Measurements from ENCODE around the gene BFAR.

DNA sequence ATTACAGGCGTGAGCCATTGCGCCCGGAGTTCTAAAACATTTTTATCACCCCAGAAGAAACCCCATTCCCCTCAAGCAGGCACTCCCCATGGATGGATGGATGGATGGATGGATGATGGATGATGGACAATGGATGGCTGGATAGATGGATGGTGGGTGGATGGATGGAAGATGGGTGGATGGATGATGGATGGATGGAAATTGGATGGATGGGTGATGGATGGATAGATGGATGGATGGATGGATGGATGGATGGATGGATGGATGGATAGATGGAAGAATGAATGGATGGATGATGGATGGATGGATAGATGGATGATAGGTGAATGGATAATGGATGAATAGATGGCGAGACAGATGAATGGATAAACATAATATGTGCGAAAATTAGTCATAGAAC lies 44.9 kb downstream of the BFAR start:
- no peak for TF ChIP-seq POLR2A (IDR thresholded peaks at IDR 0.05)
- TF ChIP-seq, protein P1, sequence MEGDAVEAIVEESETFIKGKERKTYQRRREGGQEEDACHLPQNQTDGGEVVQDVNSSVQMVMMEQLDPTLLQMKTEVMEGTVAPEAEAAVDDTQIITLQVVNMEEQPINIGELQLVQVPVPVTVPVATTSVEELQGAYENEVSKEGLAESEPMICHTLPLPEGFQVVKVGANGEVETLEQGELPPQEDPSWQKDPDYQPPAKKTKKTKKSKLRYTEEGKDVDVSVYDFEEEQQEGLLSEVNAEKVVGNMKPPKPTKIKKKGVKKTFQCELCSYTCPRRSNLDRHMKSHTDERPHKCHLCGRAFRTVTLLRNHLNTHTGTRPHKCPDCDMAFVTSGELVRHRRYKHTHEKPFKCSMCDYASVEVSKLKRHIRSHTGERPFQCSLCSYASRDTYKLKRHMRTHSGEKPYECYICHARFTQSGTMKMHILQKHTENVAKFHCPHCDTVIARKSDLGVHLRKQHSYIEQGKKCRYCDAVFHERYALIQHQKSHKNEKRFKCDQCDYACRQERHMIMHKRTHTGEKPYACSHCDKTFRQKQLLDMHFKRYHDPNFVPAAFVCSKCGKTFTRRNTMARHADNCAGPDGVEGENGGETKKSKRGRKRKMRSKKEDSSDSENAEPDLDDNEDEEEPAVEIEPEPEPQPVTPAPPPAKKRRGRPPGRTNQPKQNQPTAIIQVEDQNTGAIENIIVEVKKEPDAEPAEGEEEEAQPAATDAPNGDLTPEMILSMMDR (IDR thresholded peaks at IDR 0.05) = no peak
- TF ChIP-seq EP300 (IDR thresholded peaks at IDR 0.05) = no peak
